NCI-H2171 treated with DMSO at 0.1 percent for 48 hours (cell line): ENCODE results near the gene TK2.
A peak's percentile ranks its signal among the peaks of the same experiment; 100 is the strongest.
"Not testable (repeated sequence)": the region's sequence is repeated elsewhere in the genome, so short reads cannot be mapped to it uniquely, and the experiment has no call there.

ENCODE experiments used
- DNase-seq: peaks from one replicate; lab custom pipeline; 2025; lab: John Stamatoyannopoulos, UW

The TK2 gene

GRCh38 chr16:66549284-66550131, at the start of gene TK2:
TK2 (minus strand) TSS chr16:66550122; CDS start chr16:66550061, 61 bp downstream.
- peak; percentile 59 for DNase-seq

GRCh38 chr16:66598111-66598510, 48.2 kb upstream of the TK2 start:
- no peak for DNase-seq

GRCh38 chr16:66596986-66597848, 47.3 kb upstream of the TK2 start:
- no peak for DNase-seq

GRCh38 chr16:66596559-66596958, 46.6 kb upstream of the TK2 start:
- not testable (repeated sequence) for DNase-seq

- no peak for DNase-seq
Measured at GRCh38 chr16:66594739-66595138, 44.8 kb upstream of the TK2 start.

GRCh38 chr16:66592814-66593213, 42.9 kb upstream of the TK2 start:
- DNase-seq, result no peak

- no peak for DNase-seq
Measured at GRCh38 chr16:66592241-66592640, 42.3 kb upstream of the TK2 start.

GRCh38 chr16:66591018-66591417, 41.1 kb upstream of the TK2 start:
- DNase-seq, result no peak

GRCh38 chr16:66590322-66590721, 40.4 kb upstream of the TK2 start:
- DNase-seq, result no peak

- DNase-seq, result no peak
Measured at GRCh38 chr16:66588981-66589713, 39.2 kb upstream of the TK2 start.

- DNase-seq, result no peak
Measured at GRCh38 chr16:66587881-66588600, 38.1 kb upstream of the TK2 start.

GRCh38 chr16:66585481-66586239, 35.7 kb upstream of the TK2 start:
- no peak for DNase-seq

GRCh38 chr16:66581246-66581952, 31.5 kb upstream of the TK2 start:
- DNase-seq, result no peak

- peak; percentile 32 for DNase-seq
Measured at GRCh38 chr16:66580605-66581209, 30.8 kb upstream of the TK2 start.

GRCh38 chr16:66578651-66579531, 29.0 kb upstream of the TK2 start, which contains the start of gene CMTM2:
CMTM2 (plus strand) TSS chr16:66579463; CDS start chr16:66579608, 145 bp downstream.
- no peak for DNase-seq

GRCh38 chr16:66576296-66576695, 26.4 kb upstream of the TK2 start:
- DNase-seq, result no peak

- no peak for DNase-seq
Measured at GRCh38 chr16:66575060-66575459, 25.1 kb upstream of the TK2 start.

- no peak for DNase-seq
Measured at GRCh38 chr16:66574531-66574930, 24.6 kb upstream of the TK2 start.

GRCh38 chr16:66574081-66574480, 24.2 kb upstream of the TK2 start:
- no peak for DNase-seq
